ENCODE results near the gene EXOSC9. TPM values are rescaled to one million over a fixed set of nuclear protein-coding genes. Genes with fewer than 3 reads are reported as not detected.

Gene EXOSC9
- polyA plus RNA-seq, 1 experiment = 14.3 TPM

DNA sequence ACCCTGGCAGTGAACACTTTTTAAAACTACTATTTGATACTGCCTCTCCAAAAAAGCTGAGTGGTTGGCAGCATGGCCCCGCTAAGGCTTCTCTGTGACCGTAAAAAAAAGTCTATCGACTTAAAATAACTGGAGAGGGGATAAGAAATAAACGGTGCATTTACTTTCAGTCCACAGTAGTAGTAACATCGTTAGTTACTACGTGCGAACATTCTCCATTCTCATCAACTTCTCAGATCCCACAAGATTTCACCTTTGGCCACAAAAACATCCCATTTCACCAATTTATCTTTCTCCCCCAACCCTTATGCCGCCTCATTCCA lies 524 bp upstream of the EXOSC9 start:
- H3K36me3 ChIP-seq (ENCODE audit: control insufficient read depth, insufficient read depth, low read length) = no peaks in the 10 kb centered on the region; the same call in none of the 2 replicates
- no peak for DNase-seq (ENCODE audit: low read depth)
- TF ChIP-seq, protein P1, sequence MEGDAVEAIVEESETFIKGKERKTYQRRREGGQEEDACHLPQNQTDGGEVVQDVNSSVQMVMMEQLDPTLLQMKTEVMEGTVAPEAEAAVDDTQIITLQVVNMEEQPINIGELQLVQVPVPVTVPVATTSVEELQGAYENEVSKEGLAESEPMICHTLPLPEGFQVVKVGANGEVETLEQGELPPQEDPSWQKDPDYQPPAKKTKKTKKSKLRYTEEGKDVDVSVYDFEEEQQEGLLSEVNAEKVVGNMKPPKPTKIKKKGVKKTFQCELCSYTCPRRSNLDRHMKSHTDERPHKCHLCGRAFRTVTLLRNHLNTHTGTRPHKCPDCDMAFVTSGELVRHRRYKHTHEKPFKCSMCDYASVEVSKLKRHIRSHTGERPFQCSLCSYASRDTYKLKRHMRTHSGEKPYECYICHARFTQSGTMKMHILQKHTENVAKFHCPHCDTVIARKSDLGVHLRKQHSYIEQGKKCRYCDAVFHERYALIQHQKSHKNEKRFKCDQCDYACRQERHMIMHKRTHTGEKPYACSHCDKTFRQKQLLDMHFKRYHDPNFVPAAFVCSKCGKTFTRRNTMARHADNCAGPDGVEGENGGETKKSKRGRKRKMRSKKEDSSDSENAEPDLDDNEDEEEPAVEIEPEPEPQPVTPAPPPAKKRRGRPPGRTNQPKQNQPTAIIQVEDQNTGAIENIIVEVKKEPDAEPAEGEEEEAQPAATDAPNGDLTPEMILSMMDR (IDR thresholded peaks at IDR 0.05; ENCODE audit: insufficient read depth, low read depth, low read length) = no peak
- peak overlapping the region; percentile 72 for H3K4me3 ChIP-seq (ENCODE audit: low read depth, low read length)
- H3K27me3 ChIP-seq (ENCODE audit: control insufficient read depth, insufficient read depth, low read length) = no peaks in the 10 kb centered on the region
- CTCF ChIA-PET = interaction anchor here (1.1 to 1.5 kb wide), 2 partner anchors 11 to 125 kb away, joined by 3 read pairs; no protein-coding TSS in a partner anchor
- POLR2A ChIA-PET = no interaction called here

DNA sequence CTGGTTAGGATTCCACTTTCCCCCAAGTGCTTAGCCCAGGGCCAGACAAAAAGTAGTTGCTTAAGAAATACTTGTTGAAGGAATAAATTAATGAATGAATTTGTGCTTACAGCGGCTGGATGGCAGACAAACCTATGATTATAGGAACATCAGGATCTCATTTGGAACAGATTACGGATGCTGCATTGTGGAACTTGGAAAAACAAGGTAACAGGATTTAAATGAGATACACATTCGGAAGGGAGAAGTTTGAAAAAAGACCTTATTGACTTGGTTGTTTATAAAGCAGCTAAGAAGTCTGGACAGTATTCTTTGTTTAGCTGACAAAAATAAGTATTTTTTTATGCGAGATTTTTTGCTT lies 572 bp downstream of the EXOSC9 start:
- Histone ChIP-seq H3K27me3 (ENCODE audit: control insufficient read depth, insufficient read depth, low read length) (no peaks in the 10 kb centered on the region), H3K36me3 (ENCODE audit: control insufficient read depth, insufficient read depth, low read length) (no peaks in the 10 kb centered on the region; the same call in none of the 2 replicates), H3K4me3 (ENCODE audit: low read depth, low read length) (peak overlapping the region; percentile 72)
- POLR2A ChIA-PET = no interaction called here
- CTCF ChIA-PET = interaction anchor here (0.6 to 1.5 kb wide), 2 partner anchors 12 to 61 kb away, joined by 3 read pairs; no protein-coding TSS in a partner anchor
- TF ChIP-seq, protein P1 (IDR thresholded peaks at IDR 0.05; ENCODE audit: insufficient read depth, low read depth, low read length) = no peak
- DNase-seq (ENCODE audit: low read depth) = no peak

DNA sequence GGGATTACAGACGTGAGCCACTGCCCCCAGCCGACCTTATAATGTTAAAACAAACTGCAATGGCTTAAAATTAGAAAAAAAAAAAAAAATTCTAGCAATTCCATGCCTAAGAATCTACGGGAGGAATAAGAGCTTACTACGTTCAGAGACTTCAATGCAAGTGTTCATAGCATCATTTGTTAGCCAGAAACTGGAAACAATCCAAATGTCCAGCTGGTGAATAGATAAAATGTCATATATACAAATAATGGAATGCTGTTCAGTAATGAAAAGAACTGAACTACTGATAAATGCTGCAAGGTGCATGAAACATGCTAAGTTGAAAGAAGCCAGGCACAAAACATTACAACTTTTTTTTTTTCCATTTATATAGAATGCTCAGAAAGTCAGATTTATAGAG lies 5.3 kb downstream of the EXOSC9 start:
- H3K4me3 ChIP-seq (ENCODE audit: low read depth, low read length) = no peak overlapping the region
- peaks cover 1% of the 10 kb centered on the region for H3K36me3 ChIP-seq (ENCODE audit: control insufficient read depth, insufficient read depth, low read length)
- CTCF ChIA-PET = interaction anchor here (1.4 kb wide), 1 partner anchor 17 kb away, joined by 3 read pairs; no protein-coding TSS in a partner anchor
- no peak for DNase-seq (ENCODE audit: low read depth)
- TF ChIP-seq, protein P1 (IDR thresholded peaks at IDR 0.05; ENCODE audit: insufficient read depth, low read depth, low read length) = no peak
- no peaks in the 10 kb centered on the region for H3K27me3 ChIP-seq (ENCODE audit: control insufficient read depth, insufficient read depth, low read length)
- POLR2A ChIA-PET = interaction anchor here (0.7 kb wide), 1 partner anchor 21 kb away, joined by 5 read pairs; no protein-coding TSS in a partner anchor

DNA sequence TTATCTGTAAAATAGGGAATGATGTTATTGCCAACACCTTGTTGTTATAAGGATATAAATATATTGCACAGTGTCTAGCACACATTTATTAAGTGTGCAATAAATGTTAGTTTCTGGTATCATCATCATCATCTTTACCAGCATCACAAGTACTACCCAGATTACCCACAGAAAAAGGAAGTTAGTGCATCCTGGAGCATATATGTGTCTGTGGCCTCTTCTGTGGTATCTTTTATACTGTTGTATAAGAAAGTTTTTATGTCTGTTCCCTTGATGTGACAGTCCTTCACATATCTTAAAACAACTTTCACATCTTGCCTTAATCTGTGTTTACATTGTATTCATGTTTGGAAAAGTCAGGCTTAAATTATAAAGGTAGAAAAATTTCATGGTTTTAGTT lies 10.0 kb downstream of the EXOSC9 start:
- no peaks in the 10 kb centered on the region for H3K27me3 ChIP-seq (ENCODE audit: control insufficient read depth, insufficient read depth, low read length)
- H3K36me3 ChIP-seq (ENCODE audit: control insufficient read depth, insufficient read depth, low read length) = peaks cover 3% of the 10 kb centered on the region
- H3K4me3 ChIP-seq (ENCODE audit: low read depth, low read length) = no peak overlapping the region
- DNase-seq (ENCODE audit: low read depth) = no peak
- TF ChIP-seq, protein P1 (IDR thresholded peaks at IDR 0.05; ENCODE audit: insufficient read depth, low read depth, low read length) = no peak
- ChIA-PET POLR2A (no interaction called here), CTCF (no interaction called here)

DNA sequence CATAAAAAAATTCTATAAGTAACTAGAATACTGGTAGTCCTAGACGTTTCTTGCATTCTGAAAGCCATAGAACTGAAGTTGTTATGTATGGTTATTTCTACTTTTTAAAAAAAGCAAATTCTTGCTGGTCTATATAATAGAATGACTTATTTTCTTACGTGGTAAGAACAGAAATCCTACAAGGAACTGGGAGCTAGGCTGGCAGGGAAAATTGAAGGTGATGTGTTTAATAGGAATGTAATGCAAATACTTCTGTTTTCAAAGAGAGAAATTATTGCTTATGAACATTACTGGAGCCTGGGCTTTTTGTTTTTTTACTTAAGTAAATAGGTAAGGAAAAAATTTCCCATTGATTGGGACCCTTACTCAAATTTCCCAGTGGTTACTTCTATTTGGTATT lies 13.6 kb downstream of the EXOSC9 start:
- ChIA-PET CTCF (no interaction called here), POLR2A (no interaction called here)
- peaks cover 5% of the 10 kb centered on the region for H3K36me3 ChIP-seq (ENCODE audit: control insufficient read depth, insufficient read depth, low read length)
- no peak for DNase-seq (ENCODE audit: low read depth)
- H3K27me3 ChIP-seq (ENCODE audit: control insufficient read depth, insufficient read depth, low read length) = no peaks in the 10 kb centered on the region
- TF ChIP-seq, protein P1 (IDR thresholded peaks at IDR 0.05; ENCODE audit: insufficient read depth, low read depth, low read length) = no peak
- H3K4me3 ChIP-seq (ENCODE audit: low read depth, low read length) = no peak overlapping the region

All from BJ (cell line).